ENCODE data around the gene SKAP2. TPM values are rescaled to one million over a fixed set of nuclear protein-coding genes. Genes with fewer than 3 reads are reported as not detected.

Gene SKAP2
- total and polyA plus RNA-seq, 2 donors (not counting 1 experiment from before 2014, with no cell fraction given): 17.5 to 25.9 TPM

DNA sequence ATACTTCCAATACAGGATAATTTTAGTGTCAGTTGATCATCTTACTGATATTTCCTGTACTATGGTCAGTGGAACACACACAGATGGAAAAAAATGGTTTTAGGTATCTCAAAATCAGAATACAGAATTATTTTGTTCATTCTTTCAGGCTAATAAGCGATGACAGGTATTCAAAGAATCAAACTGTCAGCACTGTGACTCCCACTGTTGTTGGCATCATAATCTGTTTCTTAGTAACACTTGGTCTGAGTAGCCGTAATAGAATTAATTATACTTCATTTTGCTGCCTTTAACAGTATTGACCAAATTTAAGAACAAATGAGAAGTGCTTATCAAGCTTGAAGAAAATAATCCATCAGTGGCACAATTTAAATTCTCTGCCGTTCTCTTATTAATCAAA is 215.0 kb downstream of the SKAP2 start:
- no peak overlapping the region for H2AFZ ChIP-seq (ENCODE audit: low read length)
- H3K36me3 ChIP-seq (ENCODE audit: control insufficient read depth, insufficient read depth, low read length): no peaks in the 10 kb centered on the region
- H3K27ac ChIP-seq (ENCODE audit: insufficient read depth, low read length): no peak overlapping the region
- no peak overlapping the region for H3K4me3 ChIP-seq (replicated peaks in 1 of 4; ENCODE audit: control extremely low read depth in 1 of 4, insufficient read depth in 1 of 4, low read depth in 3 of 4, low read length in 4 of 4)
- no peak overlapping the region for H3K4me2 ChIP-seq (ENCODE audit: extremely low read depth, insufficient read depth, low read length)
- no peaks in the 10 kb centered on the region for H3K9me3 ChIP-seq (ENCODE audit: control insufficient read depth, insufficient read depth, low read depth, low read length)
- no peaks in the 10 kb centered on the region for H4K20me1 ChIP-seq (ENCODE audit: control insufficient read depth, extremely low read depth, insufficient read depth, low read length)
- H3K27me3 ChIP-seq (ENCODE audit: control insufficient read depth, insufficient read depth, low read length): no peaks in the 10 kb centered on the region
- no peaks in the 10 kb centered on the region for H3K79me2 ChIP-seq (ENCODE audit: control insufficient read depth, insufficient read depth, low read length)
- TF ChIP-seq, protein P1, sequence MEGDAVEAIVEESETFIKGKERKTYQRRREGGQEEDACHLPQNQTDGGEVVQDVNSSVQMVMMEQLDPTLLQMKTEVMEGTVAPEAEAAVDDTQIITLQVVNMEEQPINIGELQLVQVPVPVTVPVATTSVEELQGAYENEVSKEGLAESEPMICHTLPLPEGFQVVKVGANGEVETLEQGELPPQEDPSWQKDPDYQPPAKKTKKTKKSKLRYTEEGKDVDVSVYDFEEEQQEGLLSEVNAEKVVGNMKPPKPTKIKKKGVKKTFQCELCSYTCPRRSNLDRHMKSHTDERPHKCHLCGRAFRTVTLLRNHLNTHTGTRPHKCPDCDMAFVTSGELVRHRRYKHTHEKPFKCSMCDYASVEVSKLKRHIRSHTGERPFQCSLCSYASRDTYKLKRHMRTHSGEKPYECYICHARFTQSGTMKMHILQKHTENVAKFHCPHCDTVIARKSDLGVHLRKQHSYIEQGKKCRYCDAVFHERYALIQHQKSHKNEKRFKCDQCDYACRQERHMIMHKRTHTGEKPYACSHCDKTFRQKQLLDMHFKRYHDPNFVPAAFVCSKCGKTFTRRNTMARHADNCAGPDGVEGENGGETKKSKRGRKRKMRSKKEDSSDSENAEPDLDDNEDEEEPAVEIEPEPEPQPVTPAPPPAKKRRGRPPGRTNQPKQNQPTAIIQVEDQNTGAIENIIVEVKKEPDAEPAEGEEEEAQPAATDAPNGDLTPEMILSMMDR (conservative IDR thresholded peaks at IDR 0.05 in 1 of 2, IDR thresholded peaks at IDR 0.05 in 1 of 2; ENCODE audit: low read depth in 1 of 2, low read length in 2 of 2): no peak
- TF ChIP-seq EZH2 (IDR thresholded peaks at IDR 0.05; ENCODE audit: low read length, missing control alignments): no peak
- H3K9ac ChIP-seq (ENCODE audit: insufficient read depth, low read length): no peak overlapping the region
- no peak for DNase-seq (ENCODE audit: low read depth in 2 of 2)
- H3K4me1 ChIP-seq (ENCODE audit: control insufficient read depth, extremely low read depth, insufficient read depth, low read length): no peaks in the 10 kb centered on the region

DNA sequence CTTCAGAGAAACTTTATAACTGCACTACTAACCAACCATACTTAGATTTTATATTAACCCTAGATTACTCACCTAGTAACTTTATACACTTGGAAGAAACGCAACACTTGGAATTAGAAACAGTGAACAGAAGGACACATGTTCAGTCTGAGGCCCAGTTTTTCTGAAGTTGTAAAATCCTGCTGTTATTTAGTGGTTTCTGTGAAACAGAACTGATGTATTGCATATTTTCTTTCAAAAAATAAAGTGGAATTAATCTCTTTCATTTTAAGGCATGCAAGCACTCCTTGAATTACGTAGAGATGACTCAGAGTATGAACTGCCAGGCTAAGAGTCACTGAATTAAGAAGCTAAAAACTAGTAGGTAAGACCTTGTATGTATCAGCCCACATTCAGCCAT is 215.8 kb downstream of the SKAP2 start:
- Histone ChIP-seq H3K27ac (ENCODE audit: insufficient read depth, low read length) (no peak overlapping the region), H3K4me1 (ENCODE audit: control insufficient read depth, extremely low read depth, insufficient read depth, low read length) (no peaks in the 10 kb centered on the region), H3K79me2 (ENCODE audit: control insufficient read depth, insufficient read depth, low read length) (no peaks in the 10 kb centered on the region), H3K27me3 (ENCODE audit: control insufficient read depth, insufficient read depth, low read length) (no peaks in the 10 kb centered on the region), H3K9me3 (ENCODE audit: control insufficient read depth, insufficient read depth, low read depth, low read length) (no peaks in the 10 kb centered on the region), H4K20me1 (ENCODE audit: control insufficient read depth, extremely low read depth, insufficient read depth, low read length) (no peaks in the 10 kb centered on the region), H3K4me2 (ENCODE audit: extremely low read depth, insufficient read depth, low read length) (no peak overlapping the region), H3K36me3 (ENCODE audit: control insufficient read depth, insufficient read depth, low read length) (no peaks in the 10 kb centered on the region), H2AFZ (ENCODE audit: low read length) (no peak overlapping the region), H3K9ac (ENCODE audit: insufficient read depth, low read length) (no peak overlapping the region), H3K4me3 (replicated peaks in 1 of 4; ENCODE audit: control extremely low read depth in 1 of 4, insufficient read depth in 1 of 4, low read depth in 3 of 4, low read length in 4 of 4) (no peak overlapping the region)
- peak; percentile 53 to 74 for DNase-seq (ENCODE audit: low read depth in 2 of 2)
- TF ChIP-seq, protein P1 (conservative IDR thresholded peaks at IDR 0.05 in 1 of 2, IDR thresholded peaks at IDR 0.05 in 1 of 2; ENCODE audit: low read depth in 1 of 2, low read length in 2 of 2): no peak
- no peak for TF ChIP-seq EZH2 (IDR thresholded peaks at IDR 0.05; ENCODE audit: low read length, missing control alignments)

DNA sequence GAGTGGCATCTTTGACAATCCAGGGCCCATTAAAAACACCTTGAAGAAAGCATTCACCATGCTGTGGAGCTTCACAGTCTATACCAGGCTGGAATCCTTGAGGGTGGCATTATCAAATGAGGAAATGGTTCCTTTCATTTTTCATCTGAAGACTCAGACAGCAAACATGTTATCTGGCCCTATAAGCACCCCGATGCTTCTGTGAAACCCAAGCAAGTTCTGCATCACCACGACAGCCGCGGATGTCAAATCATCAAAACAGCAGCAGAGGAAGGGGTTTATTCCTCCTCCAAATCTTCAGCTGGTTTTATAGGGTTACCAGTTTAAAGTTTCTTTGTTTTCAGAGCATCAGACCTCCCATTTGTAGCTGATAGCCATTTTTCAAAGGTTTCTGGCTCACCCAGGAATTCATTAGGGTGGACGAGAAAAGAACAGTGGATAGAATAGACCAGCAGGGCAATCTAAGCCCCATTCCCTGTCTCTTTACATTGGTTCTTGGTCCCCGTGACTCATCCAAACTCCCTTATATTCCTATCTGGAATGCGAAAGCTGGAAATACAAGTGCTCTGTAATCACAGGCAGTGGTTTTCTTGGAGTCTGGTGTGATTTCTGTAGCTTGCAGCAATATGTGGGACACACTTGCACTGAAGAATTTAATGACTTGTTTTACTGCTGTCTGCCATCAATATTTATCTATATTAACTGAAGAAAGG is 217.9 kb downstream of the SKAP2 start:
- no peak overlapping the region for H3K27ac ChIP-seq (ENCODE audit: insufficient read depth, low read length)
- H2AFZ ChIP-seq (ENCODE audit: low read length): no peak overlapping the region
- no peaks in the 10 kb centered on the region for H4K20me1 ChIP-seq (ENCODE audit: control insufficient read depth, extremely low read depth, insufficient read depth, low read length)
- no peak overlapping the region for H3K4me2 ChIP-seq (ENCODE audit: extremely low read depth, insufficient read depth, low read length)
- H3K36me3 ChIP-seq (ENCODE audit: control insufficient read depth, insufficient read depth, low read length): no peaks in the 10 kb centered on the region
- no peak overlapping the region for H3K4me3 ChIP-seq (replicated peaks in 1 of 4; ENCODE audit: control extremely low read depth in 1 of 4, insufficient read depth in 1 of 4, low read depth in 3 of 4, low read length in 4 of 4)
- no peaks in the 10 kb centered on the region for H3K9me3 ChIP-seq (ENCODE audit: control insufficient read depth, insufficient read depth, low read depth, low read length)
- H3K4me1 ChIP-seq (ENCODE audit: control insufficient read depth, extremely low read depth, insufficient read depth, low read length): no peaks in the 10 kb centered on the region
- TF ChIP-seq, protein P1 (conservative IDR thresholded peaks at IDR 0.05 in 1 of 2, IDR thresholded peaks at IDR 0.05 in 1 of 2; ENCODE audit: low read depth in 1 of 2, low read length in 2 of 2): no peak
- TF ChIP-seq EZH2 (IDR thresholded peaks at IDR 0.05; ENCODE audit: low read length, missing control alignments): no peak
- no peaks in the 10 kb centered on the region for H3K27me3 ChIP-seq (ENCODE audit: control insufficient read depth, insufficient read depth, low read length)
- no peaks in the 10 kb centered on the region for H3K79me2 ChIP-seq (ENCODE audit: control insufficient read depth, insufficient read depth, low read length)
- no peak overlapping the region for H3K9ac ChIP-seq (ENCODE audit: insufficient read depth, low read length)
- peak in 1 of 2 donors; percentile 27 for DNase-seq (ENCODE audit: low read depth in 2 of 2)

Data from fibroblast of lung (primary cell).